HG02623 (cell line): ENCODE data around the gene RIPOR3.

Source experiments
- ATAC-seq: cut with Tn5 transposase; IDR thresholded peaks from one replicate; pipeline ENCODE4 v1.9.1; 2021; ENCODE audit warnings: moderate library complexity; ENCODE audit not compliant: unreplicated experiment

The RIPOR3 gene

DNA sequence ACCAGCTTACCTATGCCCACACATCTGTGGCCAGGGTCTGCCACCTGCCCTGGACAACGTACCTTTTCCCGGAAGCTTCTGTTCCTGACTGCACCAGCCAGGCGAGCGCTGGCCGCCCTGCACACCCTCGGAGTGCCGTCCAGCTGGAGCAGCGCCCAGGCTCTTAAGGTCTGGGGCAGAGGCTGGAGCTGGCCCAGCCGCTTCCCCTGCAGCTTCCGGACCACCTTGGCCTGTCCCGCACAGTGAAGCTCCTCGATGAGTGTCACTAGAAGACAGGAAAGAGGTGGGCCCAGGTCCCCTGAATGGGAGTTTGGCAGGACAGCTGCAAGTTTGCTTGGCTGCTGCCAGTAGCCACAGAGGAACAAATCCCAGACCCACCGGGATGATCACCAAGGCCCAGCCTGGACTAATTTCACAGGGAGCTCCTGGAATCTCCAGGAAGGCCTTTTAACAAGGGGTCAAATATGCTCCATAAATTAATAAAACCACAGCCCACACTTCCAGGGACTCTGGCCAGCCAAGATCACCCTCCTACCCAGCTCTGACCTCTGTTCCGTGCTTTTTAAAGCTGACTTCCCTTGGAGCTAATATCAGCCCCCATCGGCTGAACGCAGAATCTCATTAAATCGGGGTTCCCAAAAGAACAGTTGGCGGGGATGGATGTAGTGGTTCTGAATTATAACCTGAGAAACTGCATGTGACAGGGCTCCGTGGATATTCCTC, 98.9 kb downstream of the RIPOR3 start:
- no peak for ATAC-seq

DNA sequence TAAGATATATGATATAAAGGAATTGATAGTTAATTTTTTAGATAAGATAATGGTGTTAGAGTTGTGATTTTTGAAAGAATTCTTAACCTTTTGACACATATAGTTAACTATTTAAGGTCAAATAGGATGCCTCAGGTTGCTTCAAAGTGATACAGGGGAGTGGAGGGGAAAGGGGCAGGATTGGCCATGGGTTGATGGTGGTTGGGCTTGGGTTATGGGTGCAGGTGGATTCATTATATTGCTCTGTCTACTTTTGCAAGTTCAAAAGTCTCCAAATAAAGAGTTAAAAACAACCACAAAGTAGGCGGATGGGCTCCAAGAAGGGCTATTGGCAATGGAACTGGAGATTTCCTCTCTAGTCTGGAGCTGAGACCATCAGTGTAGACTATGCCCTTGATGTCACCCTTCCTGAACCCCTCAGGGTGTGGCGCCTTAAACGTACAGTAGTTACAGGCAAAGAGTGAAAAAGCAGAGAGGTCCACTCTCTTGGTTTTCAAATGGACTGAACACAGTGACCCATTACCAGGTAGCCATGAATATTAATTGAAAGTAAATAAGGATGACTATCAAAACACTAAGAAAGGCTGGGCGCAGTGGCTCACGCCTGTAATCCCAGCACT, 100.0 kb downstream of the RIPOR3 start:
- ATAC-seq = no peak

DNA sequence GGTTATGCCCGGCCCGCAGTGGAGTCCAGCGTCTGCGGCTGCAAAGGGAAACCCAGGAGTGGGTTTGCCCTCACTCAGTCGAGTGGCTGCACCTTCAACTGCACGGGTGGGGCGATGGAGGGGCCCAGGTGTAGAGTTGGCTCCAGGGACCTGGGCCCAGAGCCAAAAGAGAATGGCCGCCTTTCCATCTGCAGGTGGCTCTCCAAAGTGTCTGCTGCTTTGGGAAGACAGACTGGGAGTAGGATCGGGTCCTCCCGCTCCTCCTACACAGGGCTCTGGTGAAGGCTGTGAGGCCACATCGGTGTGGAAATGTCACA, 101.0 kb downstream of the RIPOR3 start:
- no peak for ATAC-seq

DNA sequence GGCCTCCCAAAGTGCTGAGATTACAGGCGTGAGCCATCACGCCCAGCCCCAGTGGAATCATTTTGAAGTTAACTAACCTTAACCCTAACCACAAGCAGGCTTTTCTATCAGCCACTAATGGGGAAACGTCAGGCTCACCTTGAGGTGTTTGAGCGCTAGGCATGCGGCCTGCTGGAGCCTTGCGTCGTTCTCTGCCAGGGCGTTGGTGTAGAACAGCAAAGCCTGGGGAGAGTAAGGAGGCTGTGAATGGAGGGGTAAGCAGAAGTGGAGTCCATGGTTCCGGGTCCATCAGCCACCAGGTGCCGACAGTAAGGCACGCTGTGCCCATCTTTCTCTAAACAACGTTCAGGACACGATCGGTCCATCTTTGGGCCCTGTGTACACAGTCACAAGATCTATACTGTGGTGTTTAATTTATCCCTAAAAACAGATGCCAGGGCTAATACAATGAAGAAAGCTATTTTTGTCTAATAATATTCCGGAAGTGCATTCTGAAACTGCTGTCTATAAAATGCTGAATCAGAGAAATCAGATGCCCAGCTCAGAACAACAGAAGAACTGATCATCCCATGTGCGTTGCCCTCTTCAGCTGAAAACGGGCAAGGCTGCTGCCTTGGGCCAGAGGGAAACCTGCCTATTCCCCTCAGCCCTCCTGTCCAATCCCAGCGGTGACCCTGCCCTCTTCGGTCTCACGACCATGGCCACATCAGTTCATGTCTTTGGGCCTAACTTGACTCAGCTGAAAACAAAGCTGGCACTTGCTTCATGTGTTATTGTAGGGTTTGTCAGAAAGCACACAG, 101.6 kb downstream of the RIPOR3 start:
- ATAC-seq = no peak

DNA sequence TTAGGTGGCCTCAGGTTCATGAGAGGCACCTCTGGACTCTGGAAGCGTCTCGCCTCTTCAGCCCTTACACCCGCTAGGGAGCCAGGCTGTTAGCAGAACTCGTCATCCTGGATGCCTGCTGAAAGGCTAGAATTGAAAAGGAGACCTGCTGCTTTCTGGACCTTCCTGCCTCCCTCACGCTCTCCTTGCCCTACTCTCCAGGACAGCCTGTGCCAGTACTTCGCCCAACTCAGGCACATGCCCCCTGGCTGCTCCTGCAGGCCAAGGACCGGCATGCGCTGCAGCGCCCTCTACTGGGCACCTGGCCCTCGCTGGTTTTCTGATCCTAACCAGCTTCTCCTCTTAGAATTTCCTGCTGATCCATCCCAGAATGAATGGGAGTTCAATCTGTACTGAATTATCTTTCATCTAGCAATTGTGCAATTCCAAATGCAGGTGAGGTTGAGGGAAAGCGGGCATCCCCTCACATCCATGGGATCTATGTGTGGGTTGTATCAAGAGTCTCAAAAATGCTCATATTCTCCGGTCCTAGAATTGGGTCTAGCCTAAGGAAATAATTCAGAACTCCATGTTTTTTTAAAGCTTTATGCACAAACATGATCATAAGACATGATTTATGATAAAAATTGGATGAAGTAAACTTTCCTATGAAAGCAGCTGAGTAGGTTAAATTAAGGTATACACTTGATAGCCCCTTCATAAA, 103.2 kb downstream of the RIPOR3 start:
- ATAC-seq = no peak

DNA sequence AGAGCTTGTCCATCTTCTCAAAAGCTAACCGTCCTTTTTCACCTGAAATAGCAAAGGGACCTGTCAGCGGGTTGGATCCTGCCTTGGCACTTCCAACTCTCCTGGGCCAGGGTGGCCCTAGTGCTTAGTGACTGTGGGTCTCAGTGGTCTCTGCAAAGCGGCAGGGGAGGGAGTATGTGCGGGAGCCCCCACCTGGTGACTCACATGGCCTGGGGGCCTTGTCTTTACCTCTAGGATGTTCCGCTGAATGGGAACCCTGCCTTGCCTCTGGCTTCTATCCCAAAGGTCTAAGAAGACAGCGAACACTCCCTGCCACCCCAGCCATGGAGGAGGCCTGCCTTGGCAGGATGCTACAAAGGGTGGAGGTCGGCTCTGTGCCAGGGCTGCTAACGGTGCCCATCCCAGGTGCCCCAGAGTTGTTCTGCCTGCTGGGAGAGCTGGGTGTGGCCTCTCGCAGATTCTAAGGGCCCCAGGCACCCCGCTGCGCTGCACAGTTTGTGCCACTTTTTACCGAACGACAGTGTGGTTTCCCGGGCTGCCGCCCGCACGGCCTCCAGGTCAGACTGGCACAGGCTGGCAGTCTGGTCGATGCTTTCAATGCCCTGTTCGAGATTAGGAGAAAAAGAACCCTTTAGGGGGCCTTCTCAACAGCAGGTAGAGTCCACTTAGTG, 103.9 kb downstream of the RIPOR3 start:
- no peak for ATAC-seq

DNA sequence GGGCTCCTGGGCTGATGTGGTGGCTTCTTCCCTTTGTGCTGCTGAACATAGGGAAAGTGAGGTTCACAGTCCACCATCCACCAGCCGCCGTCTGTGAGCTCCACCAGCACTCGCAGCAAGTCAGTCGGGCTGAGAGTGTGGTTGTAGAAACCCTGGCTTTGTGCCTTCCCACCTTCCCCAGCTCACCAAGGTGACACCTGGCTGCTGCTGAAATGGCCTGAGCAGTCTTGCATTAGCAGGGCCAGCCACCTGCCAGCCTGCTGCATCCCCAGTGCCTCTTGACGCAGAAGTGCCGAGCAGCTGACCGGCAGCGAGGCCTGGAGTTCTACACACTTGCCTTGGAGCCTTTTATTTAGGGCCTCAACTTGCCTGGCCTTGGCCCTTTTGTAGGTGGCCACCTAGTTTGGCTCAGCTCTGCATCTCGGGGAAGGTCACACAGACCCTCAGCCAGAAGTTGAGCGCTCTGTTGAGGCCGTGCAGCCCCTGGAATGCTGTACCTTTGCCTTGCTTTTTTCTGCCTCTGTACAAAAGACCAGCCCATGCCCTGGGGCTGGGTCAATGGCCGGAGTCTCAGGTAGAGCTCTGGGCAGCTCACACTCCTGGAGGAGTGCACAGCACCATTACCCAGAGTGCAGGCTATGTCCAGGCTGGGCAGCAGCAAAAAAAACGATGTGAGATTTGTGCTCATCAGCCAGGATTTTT, 104.7 kb downstream of the RIPOR3 start:
- no peak for ATAC-seq

DNA sequence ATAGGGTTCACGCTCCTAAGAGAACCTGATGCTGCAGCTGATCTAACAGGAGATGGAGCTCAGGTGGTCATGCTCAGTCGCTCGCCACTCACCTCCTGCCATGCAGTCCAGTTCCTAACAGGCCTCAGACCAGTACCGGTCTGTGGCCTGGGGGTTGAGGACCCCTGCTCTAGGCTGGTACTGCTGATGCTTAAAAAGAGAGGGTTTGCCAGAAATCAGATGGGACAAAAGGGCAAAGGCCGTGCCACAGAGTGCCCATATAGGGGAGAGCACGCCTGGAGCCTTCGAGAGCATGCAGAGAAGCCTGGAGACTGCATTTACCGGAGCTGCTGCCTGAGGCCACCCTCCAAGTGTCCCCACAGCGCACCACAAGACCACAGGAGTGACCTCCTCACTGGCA, 105.7 kb downstream of the RIPOR3 start:
- no peak for ATAC-seq

DNA sequence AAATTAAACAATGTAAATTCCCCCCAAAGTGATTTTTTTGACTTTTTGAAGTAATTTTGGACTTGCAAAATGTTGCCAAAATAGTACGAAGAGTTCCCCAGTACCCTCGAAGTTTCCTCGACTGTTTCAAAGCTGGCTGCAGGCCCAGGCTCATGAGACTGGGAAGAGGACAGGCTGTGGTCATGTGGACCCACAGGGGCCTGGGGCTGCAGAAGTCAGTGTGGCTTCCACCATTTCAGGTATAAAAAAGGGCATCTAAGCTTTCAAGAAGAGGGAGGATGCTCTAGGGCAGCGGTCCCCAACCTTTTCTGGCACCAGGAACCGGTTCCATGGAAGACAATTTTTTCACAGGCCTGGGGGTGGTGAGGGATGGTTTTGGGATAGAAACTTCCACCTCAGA, 106.1 kb downstream of the RIPOR3 start:
- no peak for ATAC-seq

DNA sequence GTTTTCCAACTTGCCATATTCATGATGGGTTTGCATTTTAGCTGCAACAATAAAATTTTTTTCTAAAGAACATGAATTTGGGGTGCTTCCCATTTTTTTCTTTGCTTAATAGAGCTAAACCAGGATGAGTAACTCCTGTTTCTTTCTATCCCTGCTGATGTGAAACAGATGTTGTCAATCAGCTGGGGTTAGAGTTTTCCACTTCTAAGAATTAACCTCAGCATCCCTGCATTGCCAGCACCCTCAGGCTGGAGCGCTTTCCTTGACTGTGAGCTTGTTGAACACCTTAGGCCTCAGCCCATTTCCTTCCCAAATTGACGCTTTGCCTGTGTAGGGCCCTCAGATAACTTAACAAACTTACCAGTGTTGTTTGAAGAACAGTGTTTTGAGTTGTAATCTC, 106.7 kb downstream of the RIPOR3 start:
- ATAC-seq = no peak

DNA sequence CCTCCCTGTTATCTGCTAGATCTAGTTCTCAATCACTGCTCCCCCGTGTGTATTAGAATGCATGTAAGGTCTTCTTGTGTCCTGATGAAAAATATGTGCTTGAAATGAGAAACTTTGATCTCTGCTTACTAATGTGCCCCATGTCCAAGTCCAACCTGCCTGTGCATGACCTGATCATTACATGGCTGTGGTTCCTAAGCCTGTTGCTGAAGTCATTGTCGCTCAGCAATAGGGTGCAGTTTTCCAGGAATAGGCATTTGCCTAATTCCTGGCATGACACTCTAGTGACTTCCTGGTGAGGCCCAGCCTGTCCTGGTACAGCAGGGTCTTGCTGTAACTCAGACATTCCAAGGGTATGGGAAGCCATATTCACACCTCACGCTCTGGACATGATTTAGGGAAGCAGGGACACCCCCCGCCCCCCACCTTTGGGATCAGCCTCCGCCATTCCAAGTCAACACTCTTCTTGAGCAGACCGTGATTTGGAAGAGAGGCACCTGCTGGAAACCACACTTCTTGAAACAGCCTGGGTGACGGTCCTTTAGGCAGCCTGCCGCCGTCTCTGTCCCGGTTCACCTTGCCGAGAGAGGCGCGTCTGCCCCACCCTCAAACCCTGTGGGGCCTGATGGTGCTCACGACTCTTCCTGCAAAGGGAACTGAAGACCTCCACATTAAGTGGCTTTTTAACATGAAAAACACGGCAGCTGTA, 107.7 kb downstream of the RIPOR3 start:
- ATAC-seq = no peak

DNA sequence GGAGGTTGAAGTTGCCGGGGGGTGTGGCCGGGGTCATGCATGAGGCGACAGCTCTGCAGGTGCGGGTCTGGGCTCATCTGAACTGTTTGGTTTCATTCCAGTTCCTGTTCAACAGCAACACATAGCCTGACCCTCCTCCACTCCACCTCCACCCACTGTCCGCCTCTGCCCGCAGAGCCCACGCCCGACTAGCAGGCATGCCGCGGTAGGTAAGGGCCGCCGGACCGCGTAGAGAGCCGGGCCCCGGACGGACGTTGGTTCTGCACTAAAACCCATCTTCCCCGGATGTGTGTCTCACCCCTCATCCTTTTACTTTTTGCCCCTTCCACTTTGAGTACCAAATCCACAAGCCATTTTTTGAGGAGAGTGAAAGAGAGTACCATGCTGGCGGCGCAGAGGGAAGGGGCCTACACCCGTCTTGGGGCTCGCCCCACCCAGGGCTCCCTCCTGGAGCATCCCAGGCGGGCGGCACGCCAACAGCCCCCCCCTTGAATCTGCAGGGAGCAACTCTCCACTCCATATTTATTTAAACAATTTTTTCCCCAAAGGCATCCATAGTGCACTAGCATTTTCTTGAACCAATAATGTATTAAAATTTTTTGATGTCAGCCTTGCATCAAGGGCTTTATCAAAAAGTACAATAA, 108.6 kb downstream of the RIPOR3 start:
- no peak for ATAC-seq

DNA sequence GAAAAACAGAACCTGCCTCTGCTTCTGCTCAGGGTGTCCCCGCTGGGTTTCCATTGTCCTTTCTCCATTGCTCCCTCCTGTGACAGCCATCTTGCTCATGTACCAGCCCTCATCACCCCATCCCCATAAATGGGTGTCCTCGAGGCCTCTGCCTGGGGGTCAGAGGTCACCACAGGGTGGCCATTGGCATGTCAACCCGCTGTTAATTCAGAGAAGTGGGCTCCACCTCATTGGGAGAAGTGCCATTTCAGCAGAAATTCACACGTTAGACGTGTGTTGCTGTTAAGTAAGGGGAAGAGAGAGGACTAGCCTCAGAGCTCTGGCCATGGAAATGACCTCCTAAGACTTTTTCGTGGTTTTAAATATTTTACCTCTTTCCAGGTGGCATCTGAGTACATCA, 109.2 kb downstream of the RIPOR3 start:
- no peak for ATAC-seq

DNA sequence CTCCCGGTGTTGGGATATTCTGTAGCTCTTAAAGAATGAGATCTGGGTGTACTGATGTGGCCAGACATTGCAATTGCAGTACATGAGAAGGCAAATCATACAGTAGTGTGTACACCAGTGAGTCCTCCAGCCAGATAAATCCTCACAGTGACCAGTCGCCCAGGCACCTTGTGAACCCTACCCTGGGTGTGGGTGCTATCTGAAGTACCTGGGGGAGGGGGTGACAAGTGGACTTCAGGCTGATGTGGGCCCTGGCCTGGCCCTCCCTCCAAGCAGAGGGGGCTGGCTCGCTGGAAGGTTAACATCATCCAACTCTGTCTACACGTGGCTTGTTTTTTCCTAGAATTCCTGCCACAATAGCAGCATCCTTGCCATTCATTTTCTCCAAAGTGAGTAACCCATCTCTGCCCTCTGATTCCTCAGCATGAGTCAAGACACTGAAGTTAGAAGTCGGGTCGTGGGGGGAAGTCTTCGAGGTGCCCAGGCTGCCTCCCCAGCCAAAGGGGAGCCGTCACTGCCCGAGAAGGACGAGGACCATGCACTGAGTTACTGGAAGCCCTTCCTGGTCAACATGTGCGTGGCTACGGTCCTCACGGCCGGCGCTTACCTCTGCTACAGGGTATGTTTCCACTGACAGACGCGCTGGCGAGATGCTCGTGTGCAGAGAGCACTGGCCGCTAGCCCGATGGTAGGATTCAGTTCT, 110.3 kb downstream of the RIPOR3 start:
- no peak for ATAC-seq

DNA sequence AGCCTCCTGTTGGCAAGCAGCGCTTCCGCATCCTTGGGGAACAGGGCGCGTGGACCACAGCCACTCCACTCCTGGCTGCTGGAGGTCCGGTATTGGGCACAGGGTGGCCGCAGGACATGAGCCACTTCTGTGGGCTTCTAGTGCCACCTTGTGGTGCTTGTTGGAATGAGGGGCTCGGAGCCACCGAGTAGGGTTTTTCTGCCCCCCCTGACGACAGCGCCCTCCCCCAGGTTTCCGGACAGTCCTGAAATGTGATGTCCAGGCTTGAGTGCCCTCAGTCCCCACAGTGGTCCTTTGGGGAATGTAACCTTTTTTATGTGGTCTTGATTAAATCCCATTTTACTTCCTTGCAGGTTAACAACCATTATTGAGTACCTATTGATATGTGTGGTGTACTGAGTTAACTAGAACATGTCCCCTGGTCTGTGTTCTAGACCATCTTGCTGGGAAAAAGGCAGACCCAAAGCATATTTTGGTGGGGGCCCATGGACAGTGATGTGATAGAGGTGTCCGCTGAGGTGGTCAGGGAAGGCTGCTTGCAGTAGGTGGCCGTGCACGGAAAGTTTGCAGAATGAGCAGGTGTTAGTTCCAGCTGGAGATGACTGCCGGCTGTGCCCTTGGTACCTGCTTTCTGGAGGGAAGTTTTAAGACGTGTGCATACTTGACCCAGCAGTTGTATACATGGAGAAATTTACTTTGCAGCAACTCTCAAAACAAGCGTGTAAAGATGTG, 111.2 kb downstream of the RIPOR3 start:
- ATAC-seq = no peak

DNA sequence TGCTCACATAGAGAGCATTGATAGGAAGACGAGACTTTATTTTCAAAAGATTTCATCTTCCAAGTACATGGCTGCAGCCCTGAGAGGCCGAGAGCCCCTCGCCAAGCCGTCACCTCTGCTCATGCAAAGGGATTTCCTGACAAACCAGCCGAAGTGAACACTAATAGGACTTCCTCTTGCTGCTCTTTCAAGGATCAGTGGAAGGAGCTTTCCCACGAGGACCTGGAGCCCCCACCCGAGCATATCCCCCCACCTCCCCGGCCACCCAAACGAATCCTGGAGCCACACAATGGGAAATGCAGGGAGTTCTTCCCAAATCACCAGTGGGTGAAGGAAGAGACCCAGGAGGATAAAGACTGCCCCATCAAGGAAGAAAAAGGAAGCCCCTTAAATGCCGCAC, 111.8 kb downstream of the RIPOR3 start:
- ATAC-seq = no peak

DNA sequence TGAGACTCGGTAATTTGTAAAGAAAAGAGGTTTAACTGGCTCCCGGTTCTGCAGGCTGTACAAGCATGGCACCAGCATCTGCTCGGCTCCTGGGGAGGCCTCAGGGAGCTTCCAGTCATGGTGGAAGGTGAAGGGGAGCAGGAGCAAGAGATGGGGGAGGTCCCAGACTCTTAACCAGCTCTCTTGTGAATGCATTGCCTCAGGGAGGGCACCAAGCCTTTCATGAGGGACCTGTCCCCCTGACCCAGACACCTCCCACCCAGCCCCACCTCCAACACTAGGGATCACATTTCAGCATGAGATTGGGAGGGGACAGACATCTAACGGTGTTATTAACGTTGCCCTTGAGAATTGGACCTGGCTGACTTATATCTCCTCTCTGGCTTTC, 112.6 kb downstream of the RIPOR3 start:
- ATAC-seq = no peak
